ENCODE results near the gene GET4. TPM values are rescaled to one million over a fixed set of nuclear protein-coding genes. Genes with fewer than 3 reads are reported as not detected.

GET4 gene
- polyA plus RNA-seq, 1 of the 3 experiments (the other 2 are of a cell fraction), result 63.1 TPM

DNA sequence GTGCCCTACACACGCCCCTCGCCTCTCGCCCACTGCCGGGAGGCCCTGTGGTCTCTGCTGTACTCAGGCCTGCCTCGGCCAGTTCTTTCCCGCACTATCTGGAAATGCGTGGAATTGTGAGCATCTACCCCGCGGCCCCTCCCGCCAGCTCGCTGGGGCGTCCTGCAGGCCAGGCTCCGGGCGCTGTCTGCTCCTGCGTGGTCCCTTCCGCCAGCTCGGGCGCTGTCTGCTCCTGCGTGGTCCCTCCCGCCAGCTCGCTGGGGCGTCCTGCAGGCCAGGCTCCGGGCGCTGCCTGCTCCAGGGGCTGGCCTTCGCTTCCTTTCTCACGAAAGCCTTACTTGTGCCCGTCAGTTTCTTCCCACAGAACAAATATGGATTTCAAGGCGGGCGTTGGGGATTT is 14.9 kb downstream of the GET4 start:
- 98% methylated on average over 29 of the region's 29 CpGs for WGBS (ENCODE audit: low lambda C conversion rate)
- TF ChIP-seq MEF2A (IDR thresholded peaks at IDR 0.05; ENCODE audit: borderline replicate concordance, low read depth) (no peak), MXI1 (IDR thresholded peaks at IDR 0.05; ENCODE audit: low read depth, low read length) (no peak), FOXJ3 (CRISPR knock-in tag; IDR thresholded peaks at IDR 0.05) (no peak), EP300 (IDR thresholded peaks at IDR 0.05; ENCODE audit: borderline replicate concordance in 1 of 2, low read depth in 1 of 2, low read length in 1 of 2) (no peak), CHD2 (IDR thresholded peaks at IDR 0.05; ENCODE audit: low read length, partially characterized antibody) (no peak), RXRA (IDR thresholded peaks at IDR 0.05; ENCODE audit: borderline replicate concordance, low read depth) (no peak), GABPA (IDR thresholded peaks at IDR 0.05; ENCODE audit: low read depth) (no peak), EZH2phosphoT487 (IDR thresholded peaks at IDR 0.05; ENCODE audit: borderline replicate concordance, low read depth) (no peak), USF2 (IDR thresholded peaks at IDR 0.05; ENCODE audit: borderline replicate concordance, low read depth, low read length) (no peak), FOSL2 (IDR thresholded peaks at IDR 0.05; ENCODE audit: borderline replicate concordance, low read depth) (no peak), GATA2 (CRISPR knock-in tag; IDR thresholded peaks at IDR 0.05) (no peak), SIN3A (IDR thresholded peaks at IDR 0.05; ENCODE audit: borderline replicate concordance, low read depth, low read length) (no peak), CTCF (IDR thresholded peaks at IDR 0.05) (no peak), TEAD4 (IDR thresholded peaks at IDR 0.05; ENCODE audit: borderline replicate concordance, insufficient read depth) (no peak), NFIC (IDR thresholded peaks at IDR 0.05; ENCODE audit: borderline replicate concordance) (no peak), RFX5 (IDR thresholded peaks at IDR 0.05; ENCODE audit: low read length) (no peak)
- TF ChIP-seq, protein P1, sequence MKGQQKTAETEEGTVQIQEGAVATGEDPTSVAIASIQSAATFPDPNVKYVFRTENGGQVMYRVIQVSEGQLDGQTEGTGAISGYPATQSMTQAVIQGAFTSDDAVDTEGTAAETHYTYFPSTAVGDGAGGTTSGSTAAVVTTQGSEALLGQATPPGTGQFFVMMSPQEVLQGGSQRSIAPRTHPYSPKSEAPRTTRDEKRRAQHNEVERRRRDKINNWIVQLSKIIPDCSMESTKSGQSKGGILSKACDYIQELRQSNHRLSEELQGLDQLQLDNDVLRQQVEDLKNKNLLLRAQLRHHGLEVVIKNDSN (IDR thresholded peaks at IDR 0.05; ENCODE audit: borderline replicate concordance, low read depth), result no peak
- no peaks in the 10 kb centered on the region for H3K9me3 ChIP-seq
- H4K20me1 ChIP-seq (ENCODE audit: insufficient read depth), result peaks cover 29% of the 10 kb centered on the region
- peaks cover 11 to 74% of the 10 kb centered on the region in 2 experiments for H3K36me3 ChIP-seq (replicated peaks in 1 of 2; ENCODE audit: control insufficient read depth in 1 of 2, insufficient read depth in 2 of 2, low read length in 1 of 2)
- peaks cover 2% of the 10 kb centered on the region for H3F3A ChIP-seq (replicated peaks; ENCODE audit: insufficient read depth)
- ChIA-PET CTCF (interaction anchor here (0.8 to 1.6 kb wide), 3 partner anchors 18 to 63 kb away, joined by 3 to 6 read pairs (median 5); no protein-coding TSS in a partner anchor), POLR2A (no interaction called here)
- no peaks in the 10 kb centered on the region for H3K4me1 ChIP-seq (ENCODE audit: control insufficient read depth in 1 of 2, insufficient read depth in 2 of 2, low read depth in 1 of 2, low read length in 1 of 2)
- H2AFZ ChIP-seq (ENCODE audit: low read depth), result no peak overlapping the region
- H3K79me2 ChIP-seq (ENCODE audit: insufficient read depth), result peaks cover 31% of the 10 kb centered on the region
- H3K9ac ChIP-seq, result no peak overlapping the region
- no peaks in the 10 kb centered on the region for H3K9me2 ChIP-seq
- no peak overlapping the region for H3K4me3 ChIP-seq (ENCODE audit: low read depth in 2 of 2, low read length in 1 of 2)
- DNase-seq, result no peak
- H3K4me2 ChIP-seq, result no peak overlapping the region
- no peaks in the 10 kb centered on the region for H3K27me3 ChIP-seq (ENCODE audit: insufficient read depth)
- no peak overlapping the region for H3K27ac ChIP-seq (ENCODE audit: low read depth in 2 of 2, low read length in 1 of 2)
